ENCODE data around the gene MRFAP1.

- no peak for TF ChIP-seq POLR2AphosphoS5 (IDR thresholded peaks at IDR 0.05)
- no peak for TF ChIP-seq CTCF (IDR thresholded peaks at IDR 0.05)
- no peak for TF ChIP-seq POLR2A (IDR thresholded peaks at IDR 0.05)
- TF ChIP-seq EP300 (IDR thresholded peaks at IDR 0.05), result no peak
These were observed 24.1 kb upstream of the MRFAP1 start for GRCh38 chr4:6616087-6616995.

Measured in sigmoid colon (tissue), 4 donors.